EH (cell line): Measurements from ENCODE around the gene TCERG1L.
"Not testable (repeated sequence)": the region's sequence is repeated elsewhere in the genome, so short reads cannot be mapped to it uniquely, and the experiment has no call there.

Source experiments
- DNase-seq: peaks from one replicate; pipeline ENCODE4 v3.0.0-alpha.2; 2015; ENCODE audit warnings: low read depth

The TCERG1L gene

DNA sequence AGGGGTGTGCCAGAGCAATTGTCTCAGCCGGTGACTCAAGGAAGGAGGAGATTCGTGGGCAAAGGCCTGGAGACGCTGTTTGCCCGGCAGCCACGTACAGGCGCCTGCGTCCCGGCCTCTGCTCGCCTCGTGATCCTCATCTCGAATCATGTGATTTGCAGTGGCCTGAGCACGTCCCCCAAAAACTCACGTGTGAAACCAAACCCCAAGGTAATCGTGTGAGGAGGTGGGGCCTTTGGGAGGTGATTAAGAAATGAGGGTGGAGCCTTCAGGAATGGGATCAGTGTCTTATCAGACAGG is 226.8 kb downstream of the TCERG1L start:
- no peak for DNase-seq

GRCh38 chr10:131083915-131084790 is 227.4 kb downstream of the TCERG1L start:
- DNase-seq = no peak

DNA sequence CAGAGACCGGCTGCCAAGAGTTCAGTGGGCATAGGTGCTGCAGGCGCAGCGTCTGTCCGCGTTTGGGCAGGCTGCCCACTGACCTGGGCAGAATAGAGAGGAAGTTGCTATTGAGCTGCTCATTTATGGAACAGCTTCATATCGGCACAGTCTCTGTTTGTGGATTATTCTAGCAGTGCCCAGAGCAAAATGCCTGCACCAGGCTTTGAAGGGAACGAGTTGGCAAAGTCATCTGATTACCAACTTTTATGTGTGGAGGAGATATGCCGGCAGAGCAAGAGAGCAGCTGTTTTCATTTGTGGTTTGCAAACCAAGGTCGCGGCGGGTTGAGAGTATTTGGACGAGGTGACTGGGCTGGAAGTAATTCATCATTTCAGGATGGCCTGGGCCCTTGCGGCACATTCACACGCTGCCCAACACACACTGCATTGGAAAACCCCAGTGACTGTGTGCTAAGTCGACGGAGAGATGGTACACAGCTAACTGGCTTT is 228.5 kb downstream of the TCERG1L start:
- no peak for DNase-seq

GRCh38 chr10:131082201-131082850 is 229.2 kb downstream of the TCERG1L start:
- no peak for DNase-seq

GRCh38 chr10:131081786-131082185 is 229.7 kb downstream of the TCERG1L start:
- no peak for DNase-seq

- no peak for DNase-seq
These were observed 230.1 kb downstream of the TCERG1L start for GRCh38 chr10:131081376-131081775.

DNA sequence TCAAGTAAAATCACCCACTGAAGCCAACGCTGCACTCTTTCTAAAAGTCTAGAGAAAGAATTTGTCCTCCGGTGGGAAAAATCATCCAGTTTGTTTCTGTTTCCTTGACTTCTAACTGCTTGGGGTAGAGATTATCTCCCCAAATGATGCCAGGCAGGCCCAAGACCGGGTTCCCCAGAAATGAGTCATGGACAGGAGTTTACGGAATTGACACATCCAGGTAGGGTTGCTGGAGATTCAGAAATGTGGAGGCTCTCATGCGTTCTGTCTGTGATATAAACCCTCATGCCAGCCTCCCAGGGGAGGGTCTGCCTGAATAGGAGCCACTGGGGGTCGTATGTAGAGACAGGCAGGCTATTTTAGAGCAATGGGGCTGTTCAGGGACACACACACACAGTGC is 230.9 kb downstream of the TCERG1L start:
- no peak for DNase-seq

GRCh38 chr10:131079314-131079713 is 232.2 kb downstream of the TCERG1L start:
- DNase-seq = no peak

DNA sequence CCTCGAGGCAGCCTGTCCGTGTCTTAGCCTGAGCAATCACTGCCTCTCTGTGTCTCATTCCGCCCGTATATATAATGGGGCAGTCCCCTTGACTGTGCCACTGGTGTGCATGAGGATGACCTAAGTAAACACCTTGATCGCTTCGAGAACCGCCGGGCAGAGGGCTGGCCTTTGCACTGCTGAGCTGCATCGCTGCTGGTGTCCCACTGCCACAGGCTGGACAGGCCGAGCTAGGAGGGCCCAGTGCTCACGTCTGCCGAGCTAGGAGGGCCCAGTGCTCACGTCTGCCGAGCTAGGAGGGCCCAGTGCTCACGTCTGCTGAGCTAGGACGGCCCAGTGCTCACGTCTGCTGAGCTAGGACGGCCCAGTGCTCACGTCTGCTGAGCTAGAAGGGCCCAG is 232.6 kb downstream of the TCERG1L start:
- DNase-seq = not testable (repeated sequence)

DNA sequence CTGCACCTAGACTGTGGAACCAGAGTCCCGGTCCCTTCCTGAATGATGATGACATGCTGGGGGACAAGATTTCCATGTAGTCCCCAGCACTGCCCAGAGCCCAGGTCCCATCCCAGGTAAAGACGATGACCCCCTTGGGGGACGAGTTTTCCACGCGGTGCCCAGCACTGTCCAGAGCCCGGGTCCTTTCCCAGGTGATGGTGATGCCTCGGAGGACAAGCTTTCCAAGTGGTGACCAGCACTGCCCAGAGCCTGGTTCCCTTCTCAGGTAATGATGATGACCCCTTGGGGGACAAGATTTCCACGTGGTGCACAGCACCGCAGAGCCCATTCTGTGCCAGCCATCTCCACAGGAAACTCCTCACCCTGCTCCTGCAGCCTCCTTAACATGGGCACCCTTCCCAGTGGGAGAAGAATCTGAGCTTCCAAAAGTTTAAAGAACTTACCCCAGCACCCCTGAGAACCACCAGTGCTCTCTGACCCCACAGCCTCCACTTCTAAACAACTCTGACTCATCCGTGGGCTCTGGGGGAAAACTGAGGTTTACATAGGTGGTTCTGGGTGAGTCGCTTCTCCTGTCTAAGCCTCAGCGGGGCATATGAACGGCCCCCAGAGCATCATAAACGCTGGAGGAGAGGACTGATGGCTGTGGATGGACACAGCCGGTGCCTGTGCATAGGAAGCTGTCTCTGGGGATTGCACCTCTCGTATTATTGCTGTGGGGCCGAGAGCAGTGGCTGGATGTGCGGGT is 233.2 kb downstream of the TCERG1L start:
- DNase-seq = no peak

DNA sequence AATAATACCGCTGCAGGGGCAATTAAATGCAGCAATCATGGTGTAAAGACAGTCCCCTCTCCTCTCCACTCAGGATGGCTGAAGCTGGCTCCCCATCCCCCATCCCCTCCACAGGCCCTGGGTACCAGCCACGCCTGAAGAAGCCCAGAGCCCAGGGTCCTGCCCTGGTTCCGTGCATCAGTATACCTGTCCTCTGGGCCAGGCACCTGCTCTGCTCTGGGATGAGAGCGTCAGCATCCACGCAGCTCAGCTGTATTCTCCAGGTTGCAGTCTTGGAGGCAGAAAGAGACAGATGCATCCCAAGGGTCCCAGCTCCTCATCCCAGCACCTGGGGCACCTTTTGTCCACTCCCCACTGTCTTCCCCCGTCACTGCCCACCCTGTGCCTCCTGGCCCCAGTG is 233.8 kb downstream of the TCERG1L start:
- no peak for DNase-seq

GRCh38 chr10:131077031-131077430 is 234.5 kb downstream of the TCERG1L start:
- DNase-seq = no peak

GRCh38 chr10:131076356-131076755 is 235.2 kb downstream of the TCERG1L start:
- DNase-seq = no peak

DNA sequence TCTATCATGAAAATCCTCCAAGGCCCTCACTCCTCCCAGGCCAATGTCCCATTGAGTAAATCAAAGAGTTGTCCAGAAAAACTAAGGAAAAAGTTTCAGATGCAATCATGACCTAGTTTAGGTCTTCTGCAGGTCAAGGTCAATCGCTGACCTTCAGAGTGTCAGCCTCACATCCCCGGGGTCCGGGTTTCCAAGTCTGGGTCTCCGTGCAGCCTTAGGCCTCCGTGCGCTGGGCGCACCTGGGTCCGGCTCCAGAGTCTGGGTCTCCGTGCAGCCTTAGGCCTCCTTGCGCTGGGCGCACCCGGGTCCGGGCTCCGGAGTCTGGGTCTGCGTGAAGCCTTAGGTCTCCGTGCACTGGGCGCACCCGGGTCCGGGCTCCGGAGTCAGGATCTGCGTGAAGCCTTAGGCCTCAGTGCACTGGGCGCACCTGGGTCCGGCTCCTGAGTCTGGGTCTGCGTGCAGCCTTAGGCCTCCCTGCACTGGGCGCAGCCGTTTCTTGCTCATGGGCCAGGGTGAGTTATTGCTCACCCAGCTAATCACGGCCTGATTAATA is 236.2 kb downstream of the TCERG1L start:
- DNase-seq = no peak

DNA sequence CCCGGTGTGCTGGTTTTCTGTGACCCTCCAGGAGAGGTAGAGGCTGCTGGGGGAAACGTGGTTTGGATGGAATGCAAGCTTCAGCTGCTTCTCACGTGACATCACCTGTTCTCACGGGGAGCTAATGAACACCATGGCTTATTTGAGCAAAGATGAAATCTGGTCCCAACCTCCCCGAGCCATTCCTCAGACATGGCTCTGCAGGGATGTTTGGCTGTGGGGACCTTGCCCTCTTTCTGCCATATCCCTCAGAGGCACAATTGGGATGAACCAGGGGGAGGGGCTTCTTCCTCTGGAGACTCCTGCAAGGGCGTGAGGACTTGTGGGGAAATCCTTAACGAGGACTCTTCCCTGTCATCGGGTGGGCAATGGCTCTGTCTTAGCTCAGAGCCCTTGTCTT is 236.8 kb downstream of the TCERG1L start:
- DNase-seq = no peak

- no peak for DNase-seq
These were observed 238.0 kb downstream of the TCERG1L start for GRCh38 chr10:131073469-131074035.

GRCh38 chr10:131072651-131073468 is 238.7 kb downstream of the TCERG1L start:
- no peak for DNase-seq

DNA sequence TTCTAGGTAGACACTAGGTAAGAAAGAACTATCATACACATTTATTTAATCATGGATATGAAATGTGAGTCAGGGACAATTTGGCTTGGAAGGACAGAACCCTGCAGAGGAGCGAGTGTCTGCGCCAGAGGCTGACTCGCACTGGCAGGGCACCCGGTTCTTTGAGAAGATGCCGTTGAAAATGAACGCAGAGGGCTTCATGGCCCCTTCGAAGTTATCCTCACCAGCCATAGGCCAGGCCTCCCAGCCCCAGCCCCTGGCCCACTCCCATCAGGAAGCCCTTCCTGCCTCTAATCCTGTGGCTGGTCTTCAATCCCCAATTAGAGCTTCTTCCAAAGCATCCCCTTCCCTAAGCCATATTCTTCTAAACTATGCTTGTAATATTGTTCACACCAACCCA is 239.8 kb downstream of the TCERG1L start:
- DNase-seq = no peak

DNA sequence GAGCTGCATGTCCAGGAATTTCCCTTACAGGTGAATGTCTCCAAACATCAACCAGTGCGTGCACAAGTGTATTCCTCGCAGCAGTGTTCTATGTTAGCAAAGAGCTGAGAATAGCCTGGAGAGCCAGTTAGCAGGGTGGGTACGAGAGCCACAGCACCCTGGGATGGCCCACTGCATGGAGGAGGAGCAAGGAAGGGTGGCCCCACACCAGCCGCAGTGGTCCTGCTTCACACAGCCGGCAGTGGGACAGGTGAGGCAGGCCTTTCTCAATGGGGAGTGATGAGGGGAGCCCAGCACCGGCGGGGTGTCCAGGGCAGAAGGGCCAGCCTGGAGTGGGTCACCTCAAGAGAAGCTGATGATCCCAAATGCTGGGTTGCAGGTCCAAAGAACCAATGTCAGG is 240.7 kb downstream of the TCERG1L start:
- DNase-seq = no peak

DNA sequence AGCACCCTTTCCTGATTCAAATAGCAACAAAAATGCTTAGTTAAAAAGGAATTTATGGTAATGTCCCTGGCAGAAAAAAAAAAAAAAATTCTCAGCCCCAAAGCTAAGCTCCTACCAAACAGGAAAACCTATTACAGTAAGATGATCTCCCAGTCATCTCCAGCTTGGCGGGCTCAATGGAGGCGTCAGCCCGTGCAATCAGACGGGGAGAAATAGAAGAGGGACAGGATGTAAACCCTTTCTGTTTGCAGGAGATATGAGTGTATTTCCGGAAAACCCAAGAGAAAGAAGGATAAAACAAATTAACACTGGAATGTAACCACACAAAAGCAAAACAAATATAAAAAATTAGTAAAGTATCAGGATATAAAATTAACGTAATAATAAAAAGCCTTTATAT is 242.8 kb downstream of the TCERG1L start:
- DNase-seq = no peak

- DNase-seq = no peak
These were observed 243.2 kb downstream of the TCERG1L start for GRCh38 chr10:131068311-131068710.
